Esophagus mucosa (tissue), 1 donor: ENCODE measurements around the gene BLTP3A. TPM values are rescaled to one million over a fixed set of nuclear protein-coding genes. Genes with fewer than 3 reads are reported as not detected.
"Not testable (repeated sequence)": the region's sequence is repeated elsewhere in the genome, so short reads cannot be mapped to it uniquely, and the experiment has no call there.

Source experiments
- ATAC-seq: fragments of 200-7000 bp; cut with Tn5 transposase; one replicate; pipeline ENCODE4 v1.9.1; 2020
- total RNA-seq: library from RNA; stranded (reverse); gene quantifications from one replicate; pipeline ENCODE4 v1.2.4, GENCODE V29; 2023
- donor health status: DM: yes; HTN: yes; CAD: no.

The BLTP3A gene, protein sequence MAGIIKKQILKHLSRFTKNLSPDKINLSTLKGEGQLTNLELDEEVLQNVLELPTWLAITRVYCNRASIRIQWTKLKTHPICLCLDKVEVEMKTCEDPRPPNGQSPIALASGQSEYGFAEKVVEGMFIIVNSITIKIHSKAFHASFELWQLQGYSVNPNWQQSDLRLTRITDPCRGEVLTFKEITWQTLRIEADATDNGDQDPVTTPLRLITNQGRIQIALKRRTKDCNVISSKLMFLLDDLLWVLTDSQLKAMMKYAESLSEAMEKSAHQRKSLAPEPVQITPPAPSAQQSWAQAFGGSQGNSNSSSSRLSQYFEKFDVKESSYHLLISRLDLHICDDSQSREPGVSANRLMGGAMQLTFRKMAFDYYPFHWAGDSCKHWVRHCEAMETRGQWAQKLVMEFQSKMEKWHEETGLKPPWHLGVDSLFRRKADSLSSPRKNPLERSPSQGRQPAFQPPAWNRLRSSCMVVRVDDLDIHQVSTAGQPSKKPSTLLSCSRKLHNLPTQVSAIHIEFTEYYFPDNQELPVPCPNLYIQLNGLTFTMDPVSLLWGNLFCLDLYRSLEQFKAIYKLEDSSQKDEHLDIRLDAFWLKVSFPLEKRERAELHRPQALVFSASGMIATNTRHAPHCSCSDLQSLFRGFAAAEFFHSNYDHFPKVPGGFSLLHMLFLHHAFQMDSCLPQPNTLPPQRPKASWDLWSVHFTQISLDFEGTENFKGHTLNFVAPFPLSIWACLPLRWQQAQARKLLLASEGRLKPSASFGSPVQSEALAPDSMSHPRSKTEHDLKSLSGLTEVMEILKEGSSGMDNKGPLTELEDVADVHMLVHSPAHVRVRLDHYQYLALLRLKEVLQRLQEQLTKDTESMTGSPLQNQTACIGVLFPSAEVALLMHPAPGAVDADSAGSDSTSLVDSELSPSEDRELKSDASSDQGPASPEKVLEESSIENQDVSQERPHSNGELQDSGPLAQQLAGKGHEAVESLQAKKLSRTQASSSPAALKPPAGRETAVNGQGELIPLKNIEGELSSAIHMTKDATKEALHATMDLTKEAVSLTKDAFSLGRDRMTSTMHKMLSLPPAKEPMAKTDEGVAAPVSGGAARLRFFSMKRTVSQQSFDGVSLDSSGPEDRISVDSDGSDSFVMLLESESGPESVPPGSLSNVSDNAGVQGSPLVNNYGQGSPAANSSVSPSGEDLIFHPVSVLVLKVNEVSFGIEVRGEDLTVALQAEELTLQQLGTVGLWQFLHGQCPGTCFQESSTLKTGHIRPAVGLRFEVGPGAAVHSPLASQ (N-terminal part only)
- 8.1 TPM for total RNA-seq

GRCh38 chr6:34791701-34792604, at the start of gene BLTP3A:
TSS of gene BLTP3A (plus strand) at chr6:34792083. CDS start at chr6:34792251, 168 bp downstream.
- ATAC-seq: peak; percentile 90

DNA sequence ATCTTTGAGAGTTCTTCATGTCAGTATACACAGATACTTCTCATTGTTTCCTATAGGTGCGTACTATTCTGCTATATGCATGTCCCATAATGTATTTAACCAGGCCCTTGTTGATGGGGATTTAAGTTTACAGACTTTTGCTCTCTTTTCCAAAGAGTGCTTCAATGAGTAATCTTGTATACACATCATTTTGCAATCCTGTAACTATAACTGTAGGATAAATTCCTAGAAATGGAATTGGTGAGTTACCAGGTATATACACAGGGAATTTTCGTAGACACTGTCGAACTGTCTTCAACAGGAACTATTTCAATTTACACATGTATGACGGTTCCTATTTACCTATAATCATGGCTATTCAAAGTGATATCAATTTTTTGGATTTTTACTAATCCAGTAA, 49.8 kb upstream of the BLTP3A start:
- ATAC-seq: no peak

DNA sequence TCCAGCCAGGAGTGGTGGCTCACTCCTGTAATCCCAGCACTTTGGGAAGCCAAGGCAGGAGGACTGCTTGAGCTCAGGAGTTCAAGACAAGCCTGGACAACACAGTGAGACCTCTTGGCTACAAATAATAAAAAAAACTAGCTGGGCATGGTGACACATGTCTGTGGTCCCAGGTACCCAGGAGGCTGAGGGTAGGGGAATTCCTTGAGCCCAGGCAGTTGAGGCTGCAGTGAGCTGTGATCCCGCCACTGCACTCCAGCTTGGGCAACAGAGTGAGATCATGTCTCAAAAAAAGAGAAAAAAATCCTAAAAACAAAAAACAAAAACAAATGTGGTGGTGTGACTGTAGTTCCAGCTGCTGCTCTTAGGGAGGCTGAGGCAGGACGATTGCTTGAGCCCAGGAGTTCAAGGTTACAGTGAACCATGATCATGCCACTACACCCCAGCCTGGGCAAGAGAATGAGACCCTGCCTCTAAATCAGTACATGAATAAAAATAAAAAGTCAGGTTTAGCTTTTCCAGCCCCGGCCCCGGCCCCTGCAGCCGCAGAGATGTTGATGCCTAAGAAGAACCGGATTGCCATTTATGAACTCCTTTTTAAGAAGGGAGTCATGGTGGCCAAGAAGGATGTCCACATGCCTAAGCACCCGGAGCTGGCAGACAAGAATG, 48.1 kb upstream of the BLTP3A start:
- no peak for ATAC-seq

- ATAC-seq: not testable (repeated sequence)
Measured at GRCh38 chr6:34744294-34744647, 47.6 kb upstream of the BLTP3A start.

DNA sequence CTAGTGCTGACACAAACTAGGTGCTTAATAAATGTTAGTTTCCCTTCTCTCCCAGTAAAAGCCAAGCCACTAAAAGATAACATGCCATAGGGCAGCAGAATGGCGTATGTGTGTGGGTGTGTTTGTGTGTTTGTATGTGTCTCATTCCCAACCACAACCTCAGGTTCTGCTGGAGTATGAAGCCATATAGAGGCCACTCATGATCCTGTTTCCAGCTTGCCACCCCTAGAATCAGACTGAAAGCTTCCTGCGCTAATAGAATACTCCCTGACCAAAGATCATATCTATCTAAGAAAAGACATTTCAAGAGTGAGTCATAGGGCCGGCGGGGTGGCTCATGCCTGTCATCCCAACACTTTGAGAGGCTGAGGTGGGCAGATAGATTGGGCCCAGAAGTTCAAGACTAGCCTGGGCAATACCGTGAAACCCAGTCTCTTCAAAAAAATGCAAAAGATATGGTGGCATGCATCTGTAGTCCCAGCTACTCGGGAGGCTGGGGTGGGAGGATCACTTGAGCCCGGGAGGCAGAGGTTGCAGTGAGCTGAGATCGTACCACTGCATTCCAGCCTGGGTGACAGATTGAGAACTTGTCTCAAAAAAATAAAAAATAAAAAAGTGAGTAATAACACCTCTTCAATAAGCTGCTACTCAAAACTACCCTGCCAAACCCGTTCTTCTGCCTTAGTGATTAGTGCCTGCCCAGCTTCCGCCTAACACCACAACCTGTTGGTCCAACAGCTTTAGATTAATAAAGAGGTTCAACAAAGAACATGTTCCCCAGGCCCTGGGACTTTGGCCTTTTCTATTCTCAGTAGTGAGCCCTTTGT, 46.4 kb upstream of the BLTP3A start:
- peak; percentile 96 for ATAC-seq

DNA sequence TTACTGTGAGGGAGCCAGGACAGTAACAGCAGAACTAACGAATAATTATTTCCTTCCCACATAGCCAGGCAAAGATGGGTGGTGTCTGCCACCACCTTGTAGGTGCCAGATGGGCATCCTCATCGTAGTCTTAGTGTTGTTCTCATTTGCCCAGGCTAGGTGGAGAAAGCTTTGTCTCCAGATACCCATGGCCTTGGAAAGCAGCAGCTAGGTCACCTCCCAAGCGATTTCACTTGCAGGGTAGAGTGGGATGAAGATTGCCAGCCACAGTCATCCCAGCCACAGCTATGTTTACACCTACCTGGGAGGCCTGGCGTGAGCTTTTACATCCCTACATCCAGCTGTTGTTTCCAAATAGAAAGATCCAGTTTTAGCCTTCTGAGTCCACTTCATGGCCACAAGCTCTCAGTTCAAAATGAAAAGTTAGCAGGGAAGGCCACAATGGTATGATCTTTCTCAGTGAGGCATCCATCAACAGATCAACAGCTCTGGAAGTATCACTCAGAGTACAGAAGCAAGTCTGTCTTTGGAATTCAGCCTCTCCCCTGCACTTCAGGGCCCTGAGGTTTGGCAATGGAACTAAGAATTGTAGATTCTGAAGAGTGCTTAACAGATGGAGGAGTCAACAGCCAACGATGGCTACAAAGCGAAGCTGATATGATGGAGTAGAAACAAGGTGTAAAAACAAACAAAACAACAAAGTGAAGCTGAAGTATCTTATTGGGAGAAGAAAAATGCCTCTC, 45.6 kb upstream of the BLTP3A start:
- no peak for ATAC-seq

GRCh38 chr6:34748757-34749156, 43.1 kb upstream of the BLTP3A start:
- ATAC-seq: no peak

- peak; percentile 17 for ATAC-seq
Measured at GRCh38 chr6:34756513-34756856, 35.4 kb upstream of the BLTP3A start.

- no peak for ATAC-seq
Measured at GRCh38 chr6:34757687-34758274, 34.1 kb upstream of the BLTP3A start.

- no peak for ATAC-seq
Measured at GRCh38 chr6:34760108-34760507, 31.8 kb upstream of the BLTP3A start.

DNA sequence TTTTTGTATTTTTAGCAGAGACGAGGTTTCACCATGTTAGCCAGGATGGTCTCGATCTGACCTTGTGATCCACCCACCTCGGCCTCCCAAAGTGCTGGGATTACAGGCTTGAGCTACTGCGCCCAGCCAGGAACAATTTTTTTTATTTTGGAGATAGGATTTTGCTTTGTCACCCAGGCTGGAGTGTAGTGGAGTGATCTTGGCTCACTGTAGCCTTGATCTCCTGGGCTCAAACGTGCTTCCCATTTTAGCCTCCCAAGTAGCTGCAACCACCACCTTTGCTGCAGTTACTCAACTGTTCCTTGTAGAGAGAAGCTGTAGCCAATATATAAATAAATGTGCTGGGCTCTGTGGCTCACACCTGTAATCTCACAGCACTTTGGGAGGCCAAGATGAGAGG, 30.2 kb upstream of the BLTP3A start:
- ATAC-seq: not testable (repeated sequence)

DNA sequence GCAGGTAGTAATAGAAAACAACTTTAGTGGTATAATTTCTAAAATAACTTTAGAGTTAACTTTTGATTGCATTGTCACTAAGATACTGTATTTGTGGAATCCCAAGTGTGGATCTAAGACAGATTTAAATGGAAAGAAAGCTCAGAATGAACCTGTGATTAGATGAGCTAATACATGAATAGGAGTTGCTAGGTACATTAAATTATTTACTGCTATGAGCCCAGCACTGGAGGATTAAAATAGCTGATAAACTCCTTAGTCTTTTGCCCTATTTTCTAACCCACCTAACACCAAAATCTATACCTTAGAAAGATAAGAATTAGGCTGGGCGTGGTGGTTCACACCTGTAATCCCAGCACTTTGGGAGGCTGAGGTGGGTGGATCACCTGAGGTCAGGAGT, 23.7 kb upstream of the BLTP3A start:
- no peak for ATAC-seq

- no peak for ATAC-seq
Measured at GRCh38 chr6:34771727-34772126, 20.2 kb upstream of the BLTP3A start.

DNA sequence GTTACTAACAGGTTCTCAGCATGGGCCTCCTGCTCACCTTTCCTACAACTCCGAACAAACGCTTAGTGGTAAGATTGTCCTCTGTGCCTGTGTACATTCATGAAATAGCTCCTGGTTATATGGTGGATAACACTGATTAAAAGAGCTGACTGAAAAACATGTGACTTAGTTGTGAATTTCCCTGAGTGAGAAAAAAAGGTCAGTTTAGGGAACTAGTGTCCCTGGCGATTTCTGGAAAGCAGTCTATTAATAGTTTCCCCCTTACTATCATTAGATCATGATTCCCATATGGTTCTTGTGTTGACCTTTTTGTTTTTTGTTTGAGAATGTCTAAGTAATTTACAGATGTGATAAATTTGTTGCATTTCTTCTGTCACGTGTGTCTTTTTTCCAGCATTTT, 18.9 kb upstream of the BLTP3A start:
- ATAC-seq: no peak

DNA sequence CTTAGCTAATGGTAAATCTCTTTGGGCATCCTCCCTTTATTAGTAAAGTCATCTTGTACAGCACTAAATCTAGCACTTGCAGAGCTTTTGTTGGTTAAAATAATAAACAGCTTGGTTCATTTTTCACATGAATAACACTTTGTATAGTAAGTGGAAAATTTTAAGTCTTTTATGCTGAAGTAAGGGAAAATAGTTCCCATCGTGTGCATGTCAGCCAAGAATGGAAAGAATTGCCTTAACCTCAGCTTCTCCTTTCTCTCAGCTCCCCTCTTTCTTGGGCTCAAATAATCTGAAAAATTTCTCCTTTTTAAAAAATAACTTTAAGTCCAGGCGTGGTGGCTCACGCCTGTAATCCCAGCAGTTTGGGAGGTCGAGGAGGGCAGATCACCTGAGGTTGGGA, 18.0 kb upstream of the BLTP3A start:
- no peak for ATAC-seq

DNA sequence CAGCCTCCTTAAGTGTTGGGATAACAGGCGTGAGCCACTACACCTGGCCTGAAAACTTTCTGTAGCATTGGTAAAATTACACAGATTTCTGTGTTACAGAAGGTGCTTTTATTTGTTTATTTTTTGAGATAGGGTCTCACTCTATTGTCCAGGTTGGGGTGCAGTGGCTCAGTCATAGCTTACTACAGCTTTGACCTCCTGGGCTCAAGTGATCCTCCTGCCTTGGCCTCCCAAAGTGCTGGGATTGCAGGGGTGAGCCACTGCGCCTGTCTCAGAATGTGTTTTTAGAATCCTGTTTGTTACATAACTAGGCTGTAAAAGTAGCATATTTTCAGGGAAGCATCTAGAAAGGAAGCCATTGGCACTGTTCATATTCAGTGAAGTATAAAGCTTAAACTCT, 16.9 kb upstream of the BLTP3A start:
- no peak for ATAC-seq

DNA sequence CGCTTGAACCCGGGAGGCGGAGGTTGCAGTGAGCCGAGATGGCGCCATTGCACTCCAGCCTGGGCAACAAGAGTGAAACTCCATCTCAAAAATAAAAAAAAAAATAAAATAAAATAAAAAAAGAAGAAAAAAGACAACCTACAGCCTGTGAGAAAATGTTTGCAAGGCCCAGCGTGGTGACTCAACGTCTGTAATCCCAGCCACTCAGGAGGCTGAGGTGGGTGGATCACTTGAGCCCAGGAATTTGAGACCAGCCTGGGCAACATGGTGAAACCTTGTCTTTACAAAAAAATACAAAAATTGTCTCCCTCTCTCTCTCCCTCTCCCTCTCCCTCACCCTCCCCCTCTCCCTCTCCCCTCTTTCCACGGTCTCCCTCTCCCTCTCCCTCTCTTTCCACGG, 6.5 kb upstream of the BLTP3A start:
- ATAC-seq: not testable (repeated sequence)

GRCh38 chr6:34787152-34787551, 4.7 kb upstream of the BLTP3A start:
- ATAC-seq: not testable (repeated sequence)

- ATAC-seq: no peak
Measured at GRCh38 chr6:34788111-34788510, 3.8 kb upstream of the BLTP3A start.
